ENCODE results near the gene PPP2R3B.

The PPP2R3B gene

DNA sequence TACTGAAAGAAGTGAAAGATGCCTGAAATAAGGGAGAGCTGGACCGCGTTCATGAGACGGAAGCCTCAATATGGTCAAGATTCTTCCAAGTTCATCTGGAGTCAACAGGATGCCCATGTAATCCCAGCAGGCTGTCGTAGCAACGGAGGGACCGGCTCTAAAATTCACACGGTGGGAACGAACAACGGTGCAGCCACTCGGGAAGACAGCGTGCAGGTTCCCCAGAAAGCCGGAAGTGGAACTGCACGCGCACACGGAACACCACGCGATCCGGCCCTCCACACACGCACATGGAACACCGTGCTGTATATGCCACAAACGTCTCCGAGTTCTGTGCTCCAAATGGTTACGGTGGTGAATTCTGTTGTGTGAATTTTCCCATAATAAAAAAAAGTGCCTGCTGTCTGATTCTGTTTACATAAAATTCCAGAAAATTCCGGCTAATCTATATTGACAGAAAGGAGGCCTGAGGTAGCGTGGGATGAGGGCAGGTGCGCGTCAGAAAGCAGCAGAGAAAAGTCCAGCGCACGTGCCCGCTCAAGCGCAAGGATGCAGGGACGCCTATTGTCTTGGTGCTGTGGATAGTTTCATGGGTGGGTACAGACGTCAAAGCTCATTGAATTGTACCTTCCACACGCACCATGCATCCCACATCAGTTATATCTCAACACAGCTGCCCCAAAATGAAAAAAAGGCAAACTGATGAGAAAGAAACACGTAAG lies 31.2 kb downstream of the PPP2R3B start:
- H3K4me3 ChIP-seq (replicated peaks; ENCODE audit: insufficient read depth, low read length): no peak overlapping the region
- DNase-seq (ENCODE audit: low read depth in 1 of 2, low spot score in 1 of 2): no peak
- TF ChIP-seq SPI1 (IDR thresholded peaks at IDR 0.05; ENCODE audit: borderline replicate concordance, low read depth): no peak
- TF ChIP-seq, protein P1, sequence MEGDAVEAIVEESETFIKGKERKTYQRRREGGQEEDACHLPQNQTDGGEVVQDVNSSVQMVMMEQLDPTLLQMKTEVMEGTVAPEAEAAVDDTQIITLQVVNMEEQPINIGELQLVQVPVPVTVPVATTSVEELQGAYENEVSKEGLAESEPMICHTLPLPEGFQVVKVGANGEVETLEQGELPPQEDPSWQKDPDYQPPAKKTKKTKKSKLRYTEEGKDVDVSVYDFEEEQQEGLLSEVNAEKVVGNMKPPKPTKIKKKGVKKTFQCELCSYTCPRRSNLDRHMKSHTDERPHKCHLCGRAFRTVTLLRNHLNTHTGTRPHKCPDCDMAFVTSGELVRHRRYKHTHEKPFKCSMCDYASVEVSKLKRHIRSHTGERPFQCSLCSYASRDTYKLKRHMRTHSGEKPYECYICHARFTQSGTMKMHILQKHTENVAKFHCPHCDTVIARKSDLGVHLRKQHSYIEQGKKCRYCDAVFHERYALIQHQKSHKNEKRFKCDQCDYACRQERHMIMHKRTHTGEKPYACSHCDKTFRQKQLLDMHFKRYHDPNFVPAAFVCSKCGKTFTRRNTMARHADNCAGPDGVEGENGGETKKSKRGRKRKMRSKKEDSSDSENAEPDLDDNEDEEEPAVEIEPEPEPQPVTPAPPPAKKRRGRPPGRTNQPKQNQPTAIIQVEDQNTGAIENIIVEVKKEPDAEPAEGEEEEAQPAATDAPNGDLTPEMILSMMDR (IDR thresholded peaks at IDR 0.05; ENCODE audit: insufficient read depth, low read length): no peak
- TF ChIP-seq, protein P2, sequence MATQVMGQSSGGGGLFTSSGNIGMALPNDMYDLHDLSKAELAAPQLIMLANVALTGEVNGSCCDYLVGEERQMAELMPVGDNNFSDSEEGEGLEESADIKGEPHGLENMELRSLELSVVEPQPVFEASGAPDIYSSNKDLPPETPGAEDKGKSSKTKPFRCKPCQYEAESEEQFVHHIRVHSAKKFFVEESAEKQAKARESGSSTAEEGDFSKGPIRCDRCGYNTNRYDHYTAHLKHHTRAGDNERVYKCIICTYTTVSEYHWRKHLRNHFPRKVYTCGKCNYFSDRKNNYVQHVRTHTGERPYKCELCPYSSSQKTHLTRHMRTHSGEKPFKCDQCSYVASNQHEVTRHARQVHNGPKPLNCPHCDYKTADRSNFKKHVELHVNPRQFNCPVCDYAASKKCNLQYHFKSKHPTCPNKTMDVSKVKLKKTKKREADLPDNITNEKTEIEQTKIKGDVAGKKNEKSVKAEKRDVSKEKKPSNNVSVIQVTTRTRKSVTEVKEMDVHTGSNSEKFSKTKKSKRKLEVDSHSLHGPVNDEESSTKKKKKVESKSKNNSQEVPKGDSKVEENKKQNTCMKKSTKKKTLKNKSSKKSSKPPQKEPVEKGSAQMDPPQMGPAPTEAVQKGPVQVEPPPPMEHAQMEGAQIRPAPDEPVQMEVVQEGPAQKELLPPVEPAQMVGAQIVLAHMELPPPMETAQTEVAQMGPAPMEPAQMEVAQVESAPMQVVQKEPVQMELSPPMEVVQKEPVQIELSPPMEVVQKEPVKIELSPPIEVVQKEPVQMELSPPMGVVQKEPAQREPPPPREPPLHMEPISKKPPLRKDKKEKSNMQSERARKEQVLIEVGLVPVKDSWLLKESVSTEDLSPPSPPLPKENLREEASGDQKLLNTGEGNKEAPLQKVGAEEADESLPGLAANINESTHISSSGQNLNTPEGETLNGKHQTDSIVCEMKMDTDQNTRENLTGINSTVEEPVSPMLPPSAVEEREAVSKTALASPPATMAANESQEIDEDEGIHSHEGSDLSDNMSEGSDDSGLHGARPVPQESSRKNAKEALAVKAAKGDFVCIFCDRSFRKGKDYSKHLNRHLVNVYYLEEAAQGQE (IDR thresholded peaks at IDR 0.05; ENCODE audit: insufficient replicate concordance, low read depth): no peak
- no peak for TF ChIP-seq POLR2AphosphoS5 (IDR thresholded peaks at IDR 0.05; ENCODE audit: low read depth)
- TF ChIP-seq GABPA (IDR thresholded peaks at IDR 0.05; ENCODE audit: low read depth): no peak
- no peak overlapping the region for H3K27ac ChIP-seq (replicated peaks)
- no peaks in the 10 kb centered on the region for H3K27me3 ChIP-seq (ENCODE audit: insufficient read depth, poor library complexity, severe bottlenecking)

DNA sequence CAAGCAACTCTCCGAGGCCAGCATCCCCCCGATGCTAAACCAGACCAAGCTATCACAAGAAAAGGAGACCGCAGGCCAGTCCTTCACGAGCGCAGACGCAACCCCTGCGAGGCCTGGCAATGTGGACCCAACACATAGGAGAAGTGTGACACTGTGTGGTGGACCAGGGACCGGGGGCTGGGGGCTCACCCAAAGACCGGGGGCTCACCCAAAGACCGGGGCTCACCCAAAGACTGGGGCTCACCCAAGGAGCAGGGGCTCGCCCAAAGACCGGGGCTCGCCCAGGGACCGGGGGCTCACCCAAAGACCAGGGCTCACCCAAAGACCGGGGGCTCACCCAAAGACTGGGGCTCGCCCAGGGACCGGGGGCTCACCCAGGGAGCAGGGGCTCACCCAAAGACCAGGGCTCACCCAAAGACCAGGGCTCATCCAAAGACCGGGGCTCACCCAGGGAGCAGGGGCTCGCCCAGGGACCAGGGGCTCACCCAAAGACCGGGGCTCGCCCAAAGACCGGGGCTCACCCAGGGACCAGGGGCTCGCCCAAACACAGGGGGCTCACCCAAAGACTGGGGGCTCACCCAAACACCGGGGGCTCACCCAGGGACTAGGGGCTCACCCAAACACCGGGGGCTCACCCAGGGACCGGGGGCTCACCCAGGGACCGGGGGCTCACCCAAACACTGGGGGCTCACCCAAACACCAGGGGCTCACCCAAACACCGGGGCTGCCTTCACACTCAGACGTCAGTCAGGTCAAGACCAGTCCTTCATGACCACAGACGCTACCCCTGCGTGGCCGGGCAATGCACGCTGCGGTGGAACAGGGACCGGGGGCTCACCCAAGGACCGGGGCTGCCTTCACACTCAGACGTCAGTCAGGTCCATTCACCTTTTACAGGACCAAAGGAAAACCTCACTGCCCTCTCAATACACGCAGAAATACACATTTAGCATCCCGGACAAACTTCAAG lies 32.9 kb downstream of the PPP2R3B start:
- Histone ChIP-seq H3K27ac (replicated peaks) (no peak overlapping the region), H3K4me3 (replicated peaks; ENCODE audit: insufficient read depth, low read length) (no peak overlapping the region), H3K27me3 (ENCODE audit: insufficient read depth, poor library complexity, severe bottlenecking) (no peaks in the 10 kb centered on the region)
- DNase-seq (ENCODE audit: low read depth in 1 of 2, low spot score in 1 of 2): no peak
- TF ChIP-seq POLR2AphosphoS5 (IDR thresholded peaks at IDR 0.05; ENCODE audit: low read depth) (no peak), GABPA (IDR thresholded peaks at IDR 0.05; ENCODE audit: low read depth) (no peak), SPI1 (IDR thresholded peaks at IDR 0.05; ENCODE audit: borderline replicate concordance, low read depth) (no peak)
- TF ChIP-seq, protein P1 (IDR thresholded peaks at IDR 0.05; ENCODE audit: insufficient read depth, low read length): no peak
- TF ChIP-seq, protein P2 (IDR thresholded peaks at IDR 0.05; ENCODE audit: insufficient replicate concordance, low read depth): no peak

DNA sequence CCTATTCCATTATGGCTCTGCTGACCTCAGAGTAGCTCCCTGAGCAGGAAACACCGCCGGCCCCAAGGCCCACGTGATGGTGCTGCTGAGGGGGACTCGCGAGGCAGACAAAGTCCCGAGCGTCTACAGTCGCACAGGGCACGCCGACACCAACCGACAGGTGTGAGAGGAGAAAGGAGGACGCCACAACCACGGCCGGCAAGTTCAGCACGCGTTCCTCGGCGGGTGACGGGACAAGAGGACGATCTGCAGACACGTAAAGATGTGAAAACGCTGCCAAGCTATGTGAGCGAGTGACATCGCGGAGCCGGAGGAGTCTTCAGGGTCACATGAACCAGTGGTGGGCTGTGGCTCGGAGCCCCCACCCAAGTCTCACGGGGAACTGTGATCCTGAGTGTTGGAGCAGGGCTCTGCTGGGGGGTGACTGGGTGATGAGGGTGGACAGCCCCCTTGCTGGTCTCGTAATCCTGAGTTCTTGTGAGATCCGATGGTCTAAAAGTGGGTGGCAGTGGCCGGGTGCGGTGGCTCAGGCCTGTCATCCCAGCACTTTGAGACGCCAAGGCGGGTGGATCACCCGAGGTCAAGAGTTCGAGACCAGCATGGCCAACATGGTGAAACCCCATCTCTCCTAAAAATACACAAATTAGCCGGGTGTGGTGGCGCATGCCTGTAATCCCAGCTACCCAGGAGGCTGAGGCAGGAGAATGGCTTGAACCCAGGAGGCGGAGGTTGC lies 34.0 kb downstream of the PPP2R3B start:
- no peak overlapping the region for H3K4me3 ChIP-seq (replicated peaks; ENCODE audit: insufficient read depth, low read length)
- no peak overlapping the region for H3K27ac ChIP-seq (replicated peaks)
- DNase-seq (ENCODE audit: low read depth in 1 of 2, low spot score in 1 of 2): no peak
- TF ChIP-seq SPI1 (IDR thresholded peaks at IDR 0.05; ENCODE audit: borderline replicate concordance, low read depth): no peak
- TF ChIP-seq, protein P2 (IDR thresholded peaks at IDR 0.05; ENCODE audit: insufficient replicate concordance, low read depth): no peak
- no peaks in the 10 kb centered on the region for H3K27me3 ChIP-seq (ENCODE audit: insufficient read depth, poor library complexity, severe bottlenecking)

Data from HL-60 (cell line).